SU-DHL-6 (cell line): Measurements from ENCODE around the gene ATP8A2.

Experiments
- EZH2phosphoT487 ChIP-seq: fragments of 200-600 bp; sonication (generic), shearing (Covaris generic); conservative IDR thresholded peaks from 2 replicates; pipeline ENCODE4 v1.6.1; 2018; ENCODE audit warnings: mild to moderate bottlenecking, antibody characterized with exemption, low read length, moderate library complexity, mixed read lengths
- TF ChIP-seq, protein P1 (sequence below): fragments of 200-600 bp; sonication (generic); IDR thresholded peaks from one replicate; pipeline ENCODE4 v1.5.1; 2017; ENCODE audit warnings: antibody characterized with exemption, mild to moderate bottlenecking, low read length, moderate library complexity; ENCODE audit not compliant: insufficient read depth, poor library complexity, severe bottlenecking

DNA sequence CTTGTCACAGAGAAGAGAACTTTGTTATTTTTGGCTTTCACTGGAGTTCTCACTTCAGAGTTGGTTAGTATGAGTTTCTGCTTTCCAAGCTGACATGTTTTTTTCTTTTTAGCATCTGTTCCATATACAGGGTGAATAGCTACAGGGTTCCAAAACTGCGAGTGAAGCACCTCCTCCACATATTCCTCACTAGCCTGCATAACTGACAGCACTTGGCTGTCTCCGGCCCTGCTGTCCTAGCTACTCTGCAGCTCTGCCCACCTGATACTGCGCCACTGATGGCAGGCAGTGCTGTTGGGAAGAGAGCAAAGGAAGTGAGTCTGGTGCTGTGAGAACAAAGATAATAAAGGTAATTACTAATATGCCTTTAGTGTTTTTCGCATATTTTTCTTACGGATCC lies 6.8 kb downstream of the ATP8A2 start:
- TF ChIP-seq, protein P1, sequence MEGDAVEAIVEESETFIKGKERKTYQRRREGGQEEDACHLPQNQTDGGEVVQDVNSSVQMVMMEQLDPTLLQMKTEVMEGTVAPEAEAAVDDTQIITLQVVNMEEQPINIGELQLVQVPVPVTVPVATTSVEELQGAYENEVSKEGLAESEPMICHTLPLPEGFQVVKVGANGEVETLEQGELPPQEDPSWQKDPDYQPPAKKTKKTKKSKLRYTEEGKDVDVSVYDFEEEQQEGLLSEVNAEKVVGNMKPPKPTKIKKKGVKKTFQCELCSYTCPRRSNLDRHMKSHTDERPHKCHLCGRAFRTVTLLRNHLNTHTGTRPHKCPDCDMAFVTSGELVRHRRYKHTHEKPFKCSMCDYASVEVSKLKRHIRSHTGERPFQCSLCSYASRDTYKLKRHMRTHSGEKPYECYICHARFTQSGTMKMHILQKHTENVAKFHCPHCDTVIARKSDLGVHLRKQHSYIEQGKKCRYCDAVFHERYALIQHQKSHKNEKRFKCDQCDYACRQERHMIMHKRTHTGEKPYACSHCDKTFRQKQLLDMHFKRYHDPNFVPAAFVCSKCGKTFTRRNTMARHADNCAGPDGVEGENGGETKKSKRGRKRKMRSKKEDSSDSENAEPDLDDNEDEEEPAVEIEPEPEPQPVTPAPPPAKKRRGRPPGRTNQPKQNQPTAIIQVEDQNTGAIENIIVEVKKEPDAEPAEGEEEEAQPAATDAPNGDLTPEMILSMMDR: no peak
- no peak for TF ChIP-seq EZH2phosphoT487
